ENCODE measurements around the gene FOXP1.
A peak's percentile ranks its signal among the peaks of the same experiment; 100 is the strongest.

- TF ChIP-seq EZH2 (IDR thresholded peaks at IDR 0.05; ENCODE audit: borderline replicate concordance): no peak
- peak; percentile 12 for TF ChIP-seq CTCF (IDR thresholded peaks at IDR 0.05; ENCODE audit: poor library complexity)
- TF ChIP-seq EZH2phosphoT487 (IDR thresholded peaks at IDR 0.05; ENCODE audit: low read depth, severe bottlenecking, unreplicated experiment): no peak
Measured at GRCh38 chr3:71423151-71423906, 160.2 kb downstream of the FOXP1 start.
